ENCODE measurements around the gene RPL13.

RPL13 gene

GRCh38 chr16:89547291-89547690 lies 13.2 kb upstream of the RPL13 start:
- H3K27ac ChIP-seq (ENCODE audit: low read depth, low read length) = no peak overlapping the region
- H3K4me1 ChIP-seq (ENCODE audit: control insufficient read depth, insufficient read depth, low read length) = no peaks in the 10 kb centered on the region
- no peak overlapping the region for H3K4me3 ChIP-seq (ENCODE audit: low read length)
- H3K9ac ChIP-seq (ENCODE audit: low read length) = no peak overlapping the region
- peaks cover 20% of the 10 kb centered on the region for H3K36me3 ChIP-seq (ENCODE audit: control insufficient read depth, insufficient read depth, low read length)
- H3K27me3 ChIP-seq (ENCODE audit: control insufficient read depth, insufficient read depth, low read length) = no peaks in the 10 kb centered on the region

GRCh38 chr16:89547860-89548259 lies 12.6 kb upstream of the RPL13 start:
- Histone ChIP-seq H3K4me3 (ENCODE audit: low read length) (no peak overlapping the region), H3K27me3 (ENCODE audit: control insufficient read depth, insufficient read depth, low read length) (no peaks in the 10 kb centered on the region), H3K4me1 (ENCODE audit: control insufficient read depth, insufficient read depth, low read length) (no peaks in the 10 kb centered on the region), H3K9ac (ENCODE audit: low read length) (no peak overlapping the region), H3K36me3 (ENCODE audit: control insufficient read depth, insufficient read depth, low read length) (peaks cover 25% of the 10 kb centered on the region), H3K27ac (ENCODE audit: low read depth, low read length) (no peak overlapping the region)

- Histone ChIP-seq H3K4me3 (ENCODE audit: low read length) (no peak overlapping the region), H3K27ac (ENCODE audit: low read depth, low read length) (no peak overlapping the region), H3K27me3 (ENCODE audit: control insufficient read depth, insufficient read depth, low read length) (no peaks in the 10 kb centered on the region), H3K9ac (ENCODE audit: low read length) (no peak overlapping the region), H3K36me3 (ENCODE audit: control insufficient read depth, insufficient read depth, low read length) (peaks cover 28% of the 10 kb centered on the region), H3K4me1 (ENCODE audit: control insufficient read depth, insufficient read depth, low read length) (no peaks in the 10 kb centered on the region)
Measured at GRCh38 chr16:89548344-89549006, 12.0 kb upstream of the RPL13 start.

GRCh38 chr16:89549007-89549700 lies 11.3 kb upstream of the RPL13 start:
- Histone ChIP-seq H3K4me3 (ENCODE audit: low read length) (no peak overlapping the region), H3K4me1 (ENCODE audit: control insufficient read depth, insufficient read depth, low read length) (no peaks in the 10 kb centered on the region), H3K27ac (ENCODE audit: low read depth, low read length) (no peak overlapping the region), H3K27me3 (ENCODE audit: control insufficient read depth, insufficient read depth, low read length) (no peaks in the 10 kb centered on the region), H3K9ac (ENCODE audit: low read length) (no peak overlapping the region), H3K36me3 (ENCODE audit: control insufficient read depth, insufficient read depth, low read length) (peaks cover 31% of the 10 kb centered on the region)

GRCh38 chr16:89550421-89551007 lies 10.0 kb upstream of the RPL13 start:
- H3K9ac ChIP-seq (ENCODE audit: low read length) = no peak overlapping the region
- H3K27ac ChIP-seq (ENCODE audit: low read depth, low read length) = no peak overlapping the region
- H3K36me3 ChIP-seq (ENCODE audit: control insufficient read depth, insufficient read depth, low read length) = peaks cover 32% of the 10 kb centered on the region
- H3K4me1 ChIP-seq (ENCODE audit: control insufficient read depth, insufficient read depth, low read length) = no peaks in the 10 kb centered on the region
- no peaks in the 10 kb centered on the region for H3K27me3 ChIP-seq (ENCODE audit: control insufficient read depth, insufficient read depth, low read length)
- no peak overlapping the region for H3K4me3 ChIP-seq (ENCODE audit: low read length)

GRCh38 chr16:89552329-89552728 lies 8.2 kb upstream of the RPL13 start:
- Histone ChIP-seq H3K4me1 (ENCODE audit: control insufficient read depth, insufficient read depth, low read length) (no peaks in the 10 kb centered on the region), H3K27me3 (ENCODE audit: control insufficient read depth, insufficient read depth, low read length) (no peaks in the 10 kb centered on the region), H3K27ac (ENCODE audit: low read depth, low read length) (no peak overlapping the region), H3K4me3 (ENCODE audit: low read length) (no peak overlapping the region), H3K9ac (ENCODE audit: low read length) (no peak overlapping the region), H3K36me3 (ENCODE audit: control insufficient read depth, insufficient read depth, low read length) (peaks cover 45% of the 10 kb centered on the region)

- H3K27me3 ChIP-seq (ENCODE audit: control insufficient read depth, insufficient read depth, low read length) = no peaks in the 10 kb centered on the region
- no peak overlapping the region for H3K27ac ChIP-seq (ENCODE audit: low read depth, low read length)
- peaks cover 43% of the 10 kb centered on the region for H3K36me3 ChIP-seq (ENCODE audit: control insufficient read depth, insufficient read depth, low read length)
- no peak overlapping the region for H3K4me3 ChIP-seq (ENCODE audit: low read length)
- H3K9ac ChIP-seq (ENCODE audit: low read length) = no peak overlapping the region
- H3K4me1 ChIP-seq (ENCODE audit: control insufficient read depth, insufficient read depth, low read length) = no peaks in the 10 kb centered on the region
Measured at GRCh38 chr16:89552913-89553312, 7.6 kb upstream of the RPL13 start.

GRCh38 chr16:89553733-89554132 lies 6.7 kb upstream of the RPL13 start:
- no peaks in the 10 kb centered on the region for H3K27me3 ChIP-seq (ENCODE audit: control insufficient read depth, insufficient read depth, low read length)
- H3K36me3 ChIP-seq (ENCODE audit: control insufficient read depth, insufficient read depth, low read length) = peaks cover 38% of the 10 kb centered on the region
- H3K27ac ChIP-seq (ENCODE audit: low read depth, low read length) = no peak overlapping the region
- H3K9ac ChIP-seq (ENCODE audit: low read length) = no peak overlapping the region
- H3K4me1 ChIP-seq (ENCODE audit: control insufficient read depth, insufficient read depth, low read length) = no peaks in the 10 kb centered on the region
- H3K4me3 ChIP-seq (ENCODE audit: low read length) = no peak overlapping the region

- H3K4me1 ChIP-seq (ENCODE audit: control insufficient read depth, insufficient read depth, low read length) = no peaks in the 10 kb centered on the region
- H3K9ac ChIP-seq (ENCODE audit: low read length) = no peak overlapping the region
- H3K27me3 ChIP-seq (ENCODE audit: control insufficient read depth, insufficient read depth, low read length) = no peaks in the 10 kb centered on the region
- H3K4me3 ChIP-seq (ENCODE audit: low read length) = no peak overlapping the region
- H3K36me3 ChIP-seq (ENCODE audit: control insufficient read depth, insufficient read depth, low read length) = peaks cover 38% of the 10 kb centered on the region
- no peak overlapping the region for H3K27ac ChIP-seq (ENCODE audit: low read depth, low read length)
Measured at GRCh38 chr16:89554343-89554742, 6.1 kb upstream of the RPL13 start.

GRCh38 chr16:89555265-89555664 lies 5.2 kb upstream of the RPL13 start:
- Histone ChIP-seq H3K27ac (ENCODE audit: low read depth, low read length) (no peak overlapping the region), H3K27me3 (ENCODE audit: control insufficient read depth, insufficient read depth, low read length) (no peaks in the 10 kb centered on the region), H3K9ac (ENCODE audit: low read length) (no peak overlapping the region), H3K36me3 (ENCODE audit: control insufficient read depth, insufficient read depth, low read length) (peaks cover 34% of the 10 kb centered on the region), H3K4me3 (ENCODE audit: low read length) (no peak overlapping the region), H3K4me1 (ENCODE audit: control insufficient read depth, insufficient read depth, low read length) (no peaks in the 10 kb centered on the region)

GRCh38 chr16:89555780-89556179 lies 4.7 kb upstream of the RPL13 start:
- H3K27me3 ChIP-seq (ENCODE audit: control insufficient read depth, insufficient read depth, low read length) = no peaks in the 10 kb centered on the region
- H3K36me3 ChIP-seq (ENCODE audit: control insufficient read depth, insufficient read depth, low read length) = peaks cover 31% of the 10 kb centered on the region
- no peaks in the 10 kb centered on the region for H3K4me1 ChIP-seq (ENCODE audit: control insufficient read depth, insufficient read depth, low read length)
- H3K4me3 ChIP-seq (ENCODE audit: low read length) = no peak overlapping the region
- H3K27ac ChIP-seq (ENCODE audit: low read depth, low read length) = no peak overlapping the region
- H3K9ac ChIP-seq (ENCODE audit: low read length) = no peak overlapping the region

GRCh38 chr16:89556750-89557689 lies 3.5 kb upstream of the RPL13 start:
- no peak overlapping the region for H3K9ac ChIP-seq (ENCODE audit: low read length)
- H3K36me3 ChIP-seq (ENCODE audit: control insufficient read depth, insufficient read depth, low read length) = peaks cover 30% of the 10 kb centered on the region
- no peak overlapping the region for H3K4me3 ChIP-seq (ENCODE audit: low read length)
- H3K4me1 ChIP-seq (ENCODE audit: control insufficient read depth, insufficient read depth, low read length) = peaks cover 7% of the 10 kb centered on the region
- no peak overlapping the region for H3K27ac ChIP-seq (ENCODE audit: low read depth, low read length)
- H3K27me3 ChIP-seq (ENCODE audit: control insufficient read depth, insufficient read depth, low read length) = no peaks in the 10 kb centered on the region
